ENCODE data around the gene UPK3A.
A peak's percentile ranks its signal among the peaks of the same experiment; 100 is the strongest.

The UPK3A gene

DNA sequence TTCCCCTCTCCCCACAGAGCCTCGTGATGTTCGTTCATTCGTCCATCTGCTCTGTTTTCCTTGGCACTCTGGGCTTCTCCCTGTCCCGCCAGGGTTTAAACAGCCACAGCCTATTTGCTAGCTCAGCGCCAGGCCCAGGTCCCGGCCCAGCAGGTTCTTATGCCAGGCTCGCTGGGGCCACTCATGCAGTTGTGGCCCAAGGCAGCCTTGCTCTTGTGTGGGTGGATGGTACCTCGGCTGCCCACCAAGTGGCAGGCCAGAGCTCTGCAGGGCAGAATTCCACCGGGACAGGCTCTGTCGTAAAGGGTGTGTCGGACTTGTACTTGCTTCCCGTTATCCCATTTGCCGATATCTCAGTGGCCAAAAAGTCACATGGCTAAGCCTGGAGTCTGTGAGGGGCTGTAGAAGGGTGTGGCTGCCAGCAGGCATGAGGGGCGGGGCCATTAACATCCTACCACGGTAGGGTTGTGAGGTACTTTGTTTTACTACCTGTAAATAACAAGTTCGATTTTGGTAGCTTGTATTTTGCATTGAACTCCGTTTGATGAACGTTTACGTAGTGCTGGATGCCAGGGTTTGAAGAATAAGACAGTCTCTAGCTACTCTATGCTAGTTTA is 32.9 kb downstream of the UPK3A start:
- DNase-seq (ENCODE audit: low read depth), result no peak
- TF ChIP-seq, protein P1, sequence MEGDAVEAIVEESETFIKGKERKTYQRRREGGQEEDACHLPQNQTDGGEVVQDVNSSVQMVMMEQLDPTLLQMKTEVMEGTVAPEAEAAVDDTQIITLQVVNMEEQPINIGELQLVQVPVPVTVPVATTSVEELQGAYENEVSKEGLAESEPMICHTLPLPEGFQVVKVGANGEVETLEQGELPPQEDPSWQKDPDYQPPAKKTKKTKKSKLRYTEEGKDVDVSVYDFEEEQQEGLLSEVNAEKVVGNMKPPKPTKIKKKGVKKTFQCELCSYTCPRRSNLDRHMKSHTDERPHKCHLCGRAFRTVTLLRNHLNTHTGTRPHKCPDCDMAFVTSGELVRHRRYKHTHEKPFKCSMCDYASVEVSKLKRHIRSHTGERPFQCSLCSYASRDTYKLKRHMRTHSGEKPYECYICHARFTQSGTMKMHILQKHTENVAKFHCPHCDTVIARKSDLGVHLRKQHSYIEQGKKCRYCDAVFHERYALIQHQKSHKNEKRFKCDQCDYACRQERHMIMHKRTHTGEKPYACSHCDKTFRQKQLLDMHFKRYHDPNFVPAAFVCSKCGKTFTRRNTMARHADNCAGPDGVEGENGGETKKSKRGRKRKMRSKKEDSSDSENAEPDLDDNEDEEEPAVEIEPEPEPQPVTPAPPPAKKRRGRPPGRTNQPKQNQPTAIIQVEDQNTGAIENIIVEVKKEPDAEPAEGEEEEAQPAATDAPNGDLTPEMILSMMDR (IDR thresholded peaks at IDR 0.05; ENCODE audit: low read depth, low read length, missing control alignments), result peak; percentile 23
- no peak overlapping the region for H3K4me3 ChIP-seq (ENCODE audit: low read depth, low read length)

DNA sequence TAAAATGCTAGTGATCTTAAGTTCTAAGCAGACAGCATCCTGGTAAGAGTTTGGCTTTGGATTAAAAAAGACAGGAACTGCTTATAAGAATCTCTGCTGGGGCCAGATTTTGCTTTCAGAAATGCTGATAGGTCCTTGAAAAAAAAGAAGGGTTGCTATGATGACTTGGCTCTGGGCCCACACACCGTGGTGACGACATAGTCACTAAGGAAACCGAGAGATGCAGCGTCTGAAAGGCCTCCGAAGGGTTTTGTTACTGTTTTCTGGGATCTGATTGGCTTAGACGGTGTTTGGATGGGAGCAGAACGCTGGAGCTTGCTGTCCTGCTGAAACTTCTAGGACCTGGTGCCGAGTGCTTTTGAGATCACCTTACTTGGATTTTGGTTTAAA is 33.4 kb downstream of the UPK3A start:
- DNase-seq (ENCODE audit: low read depth), result peak; percentile 61
- TF ChIP-seq, protein P1 (IDR thresholded peaks at IDR 0.05; ENCODE audit: low read depth, low read length, missing control alignments), result no peak
- H3K4me3 ChIP-seq (ENCODE audit: low read depth, low read length), result peak overlapping the region; percentile 22; the same call in 1 of the 2 replicates

DNA sequence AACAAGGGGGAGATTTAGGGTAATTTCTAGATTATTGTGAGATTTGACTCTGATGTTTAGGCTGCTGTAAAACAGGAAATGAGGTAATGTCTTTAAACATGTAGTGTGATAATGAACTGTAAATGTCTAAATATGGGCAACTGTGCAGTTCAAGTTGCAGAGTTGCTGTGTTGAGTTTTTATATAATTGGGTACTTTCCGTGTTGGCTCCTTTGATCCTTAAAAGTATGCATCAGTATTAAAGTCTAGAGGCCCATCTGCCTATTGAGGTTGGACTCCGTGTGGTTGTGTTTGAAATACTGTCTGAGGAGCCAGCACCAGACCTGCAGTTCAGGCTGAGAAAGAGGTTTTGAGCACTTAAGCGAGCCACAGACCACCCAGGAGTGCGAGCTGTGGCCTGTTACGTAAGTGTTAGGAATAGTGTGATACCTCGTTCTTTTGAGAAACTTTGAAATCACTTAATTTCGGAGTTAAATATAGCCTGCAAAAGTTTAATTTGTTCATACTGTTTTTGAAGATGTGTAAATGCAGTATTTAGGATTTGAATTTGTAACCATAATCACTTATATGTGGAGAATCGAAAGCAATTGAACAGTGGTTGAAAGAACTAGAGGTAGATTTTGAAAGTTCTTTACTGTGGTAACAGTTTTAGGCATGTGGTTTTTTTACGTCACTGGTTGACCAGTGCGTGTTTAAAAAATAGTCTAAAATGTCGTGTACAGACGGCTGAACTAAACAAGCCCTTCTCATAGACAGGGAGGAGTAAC is 34.0 kb downstream of the UPK3A start:
- TF ChIP-seq, protein P1 (IDR thresholded peaks at IDR 0.05; ENCODE audit: low read depth, low read length, missing control alignments), result no peak
- DNase-seq (ENCODE audit: low read depth), result no peak
- H3K4me3 ChIP-seq (ENCODE audit: low read depth, low read length), result peak overlapping the region; percentile 22; the same call in 1 of the 2 replicates

DNA sequence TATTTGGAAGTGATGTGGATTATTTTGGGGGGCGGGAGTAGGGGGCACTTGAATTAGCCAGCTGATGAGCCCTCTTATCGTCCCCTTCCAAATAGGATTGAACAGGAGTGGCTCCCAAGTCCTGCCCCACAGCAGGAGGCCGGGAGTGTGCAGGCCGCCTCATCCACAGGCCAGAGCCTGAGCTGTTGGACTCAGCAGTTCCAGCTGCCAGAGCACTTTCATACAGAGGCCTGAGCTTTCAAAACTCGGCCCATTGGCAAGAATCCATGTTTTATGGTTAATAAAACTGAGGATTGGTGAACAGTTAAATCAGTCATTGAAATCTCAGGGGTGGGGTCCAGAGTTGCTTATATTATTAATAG is 34.6 kb downstream of the UPK3A start:
- no peak for DNase-seq (ENCODE audit: low read depth)
- TF ChIP-seq, protein P1 (IDR thresholded peaks at IDR 0.05; ENCODE audit: low read depth, low read length, missing control alignments), result no peak
- H3K4me3 ChIP-seq (ENCODE audit: low read depth, low read length), result peak overlapping the region; percentile 4; the same call in 1 of the 2 replicates

DNA sequence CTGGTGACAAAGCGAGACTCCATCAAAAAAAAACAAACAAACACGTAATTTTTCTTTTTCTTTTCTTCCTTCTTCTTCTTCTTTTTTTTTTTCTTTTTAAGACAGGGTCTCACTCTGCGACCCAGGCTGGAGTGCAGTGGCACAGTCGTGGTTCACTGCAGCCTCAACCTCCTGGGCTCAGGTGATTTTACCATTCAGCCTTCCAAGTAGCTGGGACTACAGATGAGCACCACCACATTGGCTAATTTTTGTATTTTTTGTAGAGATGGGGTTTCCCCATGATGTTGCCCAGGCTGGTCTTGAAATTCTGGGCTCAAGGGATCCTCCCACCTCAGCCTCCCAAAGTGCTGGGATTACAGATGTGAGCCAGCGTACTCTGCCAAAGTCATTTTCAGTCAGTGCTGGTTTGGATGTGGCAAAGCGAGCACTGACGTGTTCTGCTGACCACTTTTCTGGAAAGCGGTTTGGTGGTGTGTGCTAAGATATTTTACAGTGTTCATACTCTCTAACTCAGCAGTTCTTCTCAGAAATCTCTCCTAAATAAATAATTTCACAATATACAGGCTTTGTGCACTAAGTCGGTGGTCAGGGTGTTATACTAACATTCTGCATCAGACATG is 35.7 kb downstream of the UPK3A start:
- no peak overlapping the region for H3K4me3 ChIP-seq (ENCODE audit: low read depth, low read length)
- DNase-seq (ENCODE audit: low read depth), result no peak
- TF ChIP-seq, protein P1 (IDR thresholded peaks at IDR 0.05; ENCODE audit: low read depth, low read length, missing control alignments), result no peak

DNA sequence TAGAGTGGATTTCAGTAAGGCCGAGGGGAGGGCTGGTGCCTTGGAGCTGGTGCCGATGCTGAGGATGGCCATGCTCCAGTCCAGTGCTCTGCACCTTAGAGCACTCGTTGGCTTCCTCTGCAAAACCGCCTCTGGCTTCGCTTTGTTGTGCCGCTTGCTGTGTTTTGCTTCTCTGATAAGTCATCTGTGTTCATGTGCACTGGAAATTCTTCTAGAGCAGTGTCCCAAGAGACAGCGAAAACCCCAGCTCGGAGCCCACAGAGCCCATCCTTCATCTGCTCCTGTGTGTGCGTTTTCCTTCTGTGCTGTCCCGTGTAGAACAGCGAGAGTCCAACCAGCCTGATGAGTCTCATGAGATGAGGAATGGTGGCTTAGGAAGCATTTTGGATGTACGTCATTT is 37.1 kb downstream of the UPK3A start:
- DNase-seq (ENCODE audit: low read depth), result no peak
- TF ChIP-seq, protein P1 (IDR thresholded peaks at IDR 0.05; ENCODE audit: low read depth, low read length, missing control alignments), result no peak
- no peak overlapping the region for H3K4me3 ChIP-seq (ENCODE audit: low read depth, low read length)

Data from GM12864 (cell line).